Measurements from ENCODE around the gene ZCWPW2.

GRCh38 chr3:28328188-28329151 lies 20.1 kb upstream of the ZCWPW2 start:
- TF ChIP-seq CTCF (IDR thresholded peaks at IDR 0.05) (peak; percentile 81), ZFX (IDR thresholded peaks at IDR 0.05; ENCODE audit: borderline replicate concordance) (no peak)
